RKO (cell line): ENCODE results near the gene MAP3K19.
A peak's percentile ranks its signal among the peaks of the same experiment; 100 is the strongest.

Source experiments
- DNase-seq: peaks from one replicate; pipeline ENCODE4 v3.0.0-alpha.2; 2016; ENCODE audit warnings: low spot score

MAP3K19 gene

DNA sequence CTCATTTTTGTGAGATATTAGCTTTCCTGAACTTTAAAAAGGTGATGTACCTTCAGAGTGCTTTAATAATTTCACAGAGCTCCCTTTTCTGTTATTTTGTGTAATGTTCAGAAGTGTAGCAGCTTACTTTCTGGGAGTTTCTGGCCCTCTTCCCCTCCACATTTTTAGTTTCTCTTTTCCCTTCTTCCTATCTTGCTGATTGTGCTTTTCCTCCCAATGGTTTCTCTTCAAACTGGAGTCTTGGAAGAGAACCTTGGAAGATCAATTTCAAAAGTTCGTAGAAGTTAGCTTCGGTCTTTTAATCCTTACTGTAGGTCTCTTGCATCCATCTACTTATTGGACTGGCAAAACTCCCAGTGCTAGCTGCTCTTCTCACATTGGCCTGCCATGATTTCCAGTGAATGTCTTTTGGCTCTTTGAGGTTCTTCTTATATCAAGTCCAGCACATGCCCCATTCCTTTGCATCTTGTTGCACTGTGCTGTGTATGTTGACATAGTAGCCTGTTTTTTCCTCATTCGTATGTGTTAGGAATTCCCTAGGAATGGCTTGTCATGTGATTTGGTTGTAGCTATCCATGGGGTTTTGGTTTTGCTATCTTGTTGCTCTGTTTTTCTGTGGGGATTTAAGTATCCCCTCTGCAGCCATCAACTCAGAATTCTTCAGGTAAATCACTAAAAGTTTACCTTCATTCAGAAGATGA, 120.9 kb downstream of the MAP3K19 start:
- no peak for DNase-seq

DNA sequence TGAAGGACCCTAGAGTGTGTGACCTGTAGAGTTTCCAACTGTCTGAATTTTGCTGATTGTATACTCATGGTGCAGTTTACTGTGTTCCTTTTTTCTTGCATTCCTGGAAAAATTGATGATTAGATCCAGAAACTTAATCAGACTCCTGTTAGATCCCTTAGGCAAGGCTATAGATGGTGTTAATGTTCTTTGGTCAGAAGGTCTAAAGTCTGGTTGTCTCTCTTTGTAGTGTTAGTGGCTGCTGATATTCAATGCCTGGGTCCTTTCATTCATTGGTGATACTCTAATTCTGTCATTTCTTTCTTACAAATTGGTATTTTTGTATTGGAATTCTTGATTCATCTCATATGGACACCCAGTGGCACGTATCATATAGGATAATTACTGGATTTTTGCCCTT, 122.3 kb downstream of the MAP3K19 start:
- no peak for DNase-seq

DNA sequence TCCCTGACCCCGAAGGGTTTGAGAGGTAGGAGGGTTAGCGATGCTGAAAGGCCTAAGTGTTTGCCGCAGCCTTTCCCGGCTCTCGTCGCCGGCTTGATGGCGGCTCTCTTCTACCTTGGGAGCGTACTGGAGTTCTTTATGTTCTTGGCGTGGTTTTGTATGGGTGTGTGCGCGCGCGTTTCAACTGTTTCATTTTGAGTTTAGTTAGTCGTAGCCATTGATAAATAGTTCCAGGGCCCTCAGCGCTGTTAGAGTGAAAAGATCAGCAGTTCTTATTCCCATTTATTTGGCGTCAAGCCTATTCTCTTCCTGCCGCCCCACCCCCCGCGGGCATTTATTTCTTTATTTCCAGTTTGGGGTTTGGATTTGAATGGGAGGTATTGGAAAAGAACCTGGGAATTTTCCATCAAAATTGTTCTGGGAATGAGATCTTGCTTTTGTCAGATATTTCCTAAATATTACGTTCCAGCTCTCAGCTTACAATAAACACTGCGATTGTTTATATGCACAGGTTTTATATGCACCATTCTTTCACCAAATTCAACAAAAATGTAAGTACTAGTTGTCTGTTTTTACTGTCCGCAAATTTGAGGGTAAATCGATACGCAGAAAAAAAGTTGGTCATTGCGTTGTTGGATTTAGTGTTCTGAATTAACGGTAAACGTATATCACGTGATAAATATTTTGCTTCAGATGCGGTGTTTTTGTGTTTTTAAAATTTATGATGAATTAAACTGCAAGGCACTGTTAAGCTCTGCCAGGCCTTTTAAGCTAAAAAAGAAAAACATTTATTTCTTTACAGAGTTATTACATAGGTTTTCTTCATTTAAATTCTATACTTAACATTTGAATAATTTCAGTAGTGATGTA, 127.7 kb downstream of the MAP3K19 start:
- DNase-seq: peak; percentile 47

DNA sequence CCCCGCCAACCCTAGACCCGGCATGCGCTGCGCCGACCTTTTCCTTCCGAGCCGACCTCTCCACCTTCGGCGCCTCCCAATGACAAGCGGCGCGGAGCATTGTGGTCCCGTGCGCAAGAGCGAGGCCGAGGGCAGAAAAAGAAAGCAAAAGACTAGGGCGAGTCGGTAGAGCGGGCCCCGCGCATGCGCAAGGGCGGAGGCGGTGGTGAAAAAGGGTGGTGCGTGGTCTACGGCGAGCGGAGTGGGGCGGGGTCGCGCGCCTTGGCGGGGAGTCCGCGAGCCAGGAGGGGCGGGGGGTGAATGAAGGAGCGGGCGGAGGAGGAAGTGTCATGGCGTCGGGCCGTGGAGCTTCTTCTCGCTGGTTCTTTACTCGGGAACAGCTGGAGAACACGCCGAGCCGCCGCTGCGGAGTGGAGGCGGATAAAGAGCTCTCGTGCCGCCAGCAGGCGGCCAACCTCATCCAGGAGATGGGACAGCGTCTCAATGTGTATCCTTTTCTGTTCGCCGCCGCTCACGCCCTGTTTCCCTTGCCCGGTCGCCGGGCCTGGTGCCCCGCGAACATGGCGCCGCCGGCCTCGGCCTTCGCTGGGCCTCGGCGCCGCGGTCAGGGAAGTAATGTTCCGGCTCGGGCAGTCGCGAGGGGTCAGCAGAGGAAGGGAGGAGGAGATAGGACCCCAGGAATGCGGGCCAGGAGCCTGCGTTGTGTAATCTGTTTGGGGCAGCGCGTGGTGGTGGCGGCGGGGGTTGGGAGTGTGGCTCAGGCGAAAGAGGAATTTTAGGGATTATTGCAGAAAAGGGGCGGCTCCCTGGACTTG, 128.5 kb downstream of the MAP3K19 start, which contains the start of gene CCNT2:
Gene CCNT2 (plus strand): TSS at position 297 of the 815 bp plus-strand sequence. CDS start 33 bp downstream, at position 330.
- peak; percentile 99 for DNase-seq

DNA sequence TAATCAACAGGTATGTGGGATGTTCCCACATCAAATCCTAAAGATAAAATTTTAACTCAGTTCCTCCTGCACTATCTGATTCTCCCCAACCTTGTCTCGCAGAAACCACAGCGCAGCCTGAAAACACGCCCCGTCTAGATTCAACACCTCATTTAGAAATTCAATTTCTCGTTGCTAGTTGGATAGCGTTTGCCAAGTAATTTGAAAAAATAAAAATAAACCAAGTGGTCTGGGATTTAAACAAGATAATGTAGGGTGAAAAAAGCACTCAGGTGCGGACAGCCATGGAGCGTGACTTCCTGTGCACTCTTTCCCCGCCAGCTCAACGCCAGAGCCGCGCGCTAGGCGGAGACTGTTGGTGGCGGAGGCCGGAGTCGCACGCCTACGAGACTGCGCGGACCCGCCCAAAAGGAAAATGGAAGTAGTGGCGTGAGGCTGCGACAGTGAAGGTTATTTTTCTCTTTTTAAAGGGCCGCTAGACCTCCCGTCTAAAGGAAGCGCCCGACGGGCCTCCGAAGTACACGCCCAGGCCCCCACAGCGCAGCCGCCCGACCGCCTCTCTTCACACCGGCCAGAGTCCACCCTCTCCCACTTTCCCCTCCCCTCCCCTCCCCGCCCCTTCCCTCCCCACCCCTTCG, 129.2 kb downstream of the MAP3K19 start:
- DNase-seq: no peak

DNA sequence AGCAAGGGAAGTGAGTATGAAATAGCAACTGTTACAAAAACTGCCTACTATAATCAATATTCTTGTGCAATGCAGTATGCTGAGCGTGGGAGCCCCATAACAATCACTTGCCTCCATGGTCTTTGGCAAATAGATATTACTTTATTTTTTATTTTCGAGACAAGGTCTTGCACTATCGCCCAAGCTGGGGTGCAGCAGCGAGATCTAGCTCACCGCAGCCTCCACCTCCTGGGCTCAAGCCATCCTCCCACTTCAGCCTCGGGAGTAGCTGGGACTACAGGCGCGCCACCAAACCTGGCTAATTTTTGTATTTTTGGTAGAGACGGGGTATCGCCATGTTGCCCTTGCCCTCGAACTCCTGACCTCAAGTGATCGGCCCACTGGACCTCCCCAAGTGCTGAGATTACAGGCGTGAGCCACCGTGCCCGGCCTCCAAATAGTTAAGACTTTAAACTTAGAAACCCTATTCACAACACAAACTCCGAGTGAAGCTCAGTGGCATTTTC, 129.8 kb downstream of the MAP3K19 start:
- DNase-seq: peak; percentile 34
